PFSK-1 (cell line): ENCODE data around the gene MYRFL.

Experiments used
- POLR2AphosphoS5 ChIP-seq: IDR thresholded peaks from 2 replicates; pipeline ENCODE4 v1.6.1; 2012; ENCODE audit warnings: low read depth, mild to moderate bottlenecking, control low read depth, low read length, moderate library complexity
- SIN3A ChIP-seq: IDR thresholded peaks from 2 replicates; pipeline ENCODE4 v1.6.1; 2012; ENCODE audit warnings: mild to moderate bottlenecking, low read length, moderate library complexity, borderline replicate concordance; ENCODE audit not compliant: insufficient read depth
- TAF1 ChIP-seq: IDR thresholded peaks from 2 replicates; pipeline ENCODE4 v1.6.1; 2012; ENCODE audit warnings: low read length, control low read depth, borderline replicate concordance; ENCODE audit not compliant: insufficient read depth
- TF ChIP-seq, protein P1 (sequence below), 2 experiments: IDR thresholded peaks; 2 replicates each; pipeline versions ENCODE4 v1.6.1 to v1.8.0; 2011 to 2012; ENCODE audit warnings: low read depth in 2 of 2, low read length in 2 of 2, control low read depth in 1 of 2, inconsistent platforms in 1 of 2, mild to moderate bottlenecking in 1 of 2, moderate library complexity in 1 of 2; ENCODE audit not compliant: insufficient read depth in 1 of 2

- TF ChIP-seq TAF1 (no peak), POLR2AphosphoS5 (no peak), SIN3A (no peak)
- TF ChIP-seq, protein P1, sequence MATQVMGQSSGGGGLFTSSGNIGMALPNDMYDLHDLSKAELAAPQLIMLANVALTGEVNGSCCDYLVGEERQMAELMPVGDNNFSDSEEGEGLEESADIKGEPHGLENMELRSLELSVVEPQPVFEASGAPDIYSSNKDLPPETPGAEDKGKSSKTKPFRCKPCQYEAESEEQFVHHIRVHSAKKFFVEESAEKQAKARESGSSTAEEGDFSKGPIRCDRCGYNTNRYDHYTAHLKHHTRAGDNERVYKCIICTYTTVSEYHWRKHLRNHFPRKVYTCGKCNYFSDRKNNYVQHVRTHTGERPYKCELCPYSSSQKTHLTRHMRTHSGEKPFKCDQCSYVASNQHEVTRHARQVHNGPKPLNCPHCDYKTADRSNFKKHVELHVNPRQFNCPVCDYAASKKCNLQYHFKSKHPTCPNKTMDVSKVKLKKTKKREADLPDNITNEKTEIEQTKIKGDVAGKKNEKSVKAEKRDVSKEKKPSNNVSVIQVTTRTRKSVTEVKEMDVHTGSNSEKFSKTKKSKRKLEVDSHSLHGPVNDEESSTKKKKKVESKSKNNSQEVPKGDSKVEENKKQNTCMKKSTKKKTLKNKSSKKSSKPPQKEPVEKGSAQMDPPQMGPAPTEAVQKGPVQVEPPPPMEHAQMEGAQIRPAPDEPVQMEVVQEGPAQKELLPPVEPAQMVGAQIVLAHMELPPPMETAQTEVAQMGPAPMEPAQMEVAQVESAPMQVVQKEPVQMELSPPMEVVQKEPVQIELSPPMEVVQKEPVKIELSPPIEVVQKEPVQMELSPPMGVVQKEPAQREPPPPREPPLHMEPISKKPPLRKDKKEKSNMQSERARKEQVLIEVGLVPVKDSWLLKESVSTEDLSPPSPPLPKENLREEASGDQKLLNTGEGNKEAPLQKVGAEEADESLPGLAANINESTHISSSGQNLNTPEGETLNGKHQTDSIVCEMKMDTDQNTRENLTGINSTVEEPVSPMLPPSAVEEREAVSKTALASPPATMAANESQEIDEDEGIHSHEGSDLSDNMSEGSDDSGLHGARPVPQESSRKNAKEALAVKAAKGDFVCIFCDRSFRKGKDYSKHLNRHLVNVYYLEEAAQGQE (IDR thresholded peaks at IDR 0.05; ENCODE audit: insufficient read depth in 1 of 2, low read depth in 2 of 2, low read length in 2 of 2) = no peak
Measured at GRCh38 chr12:69836015-69836414, 11.0 kb downstream of the MYRFL start.
